Non-pigmented ciliary epithelial cell (primary cell): ENCODE results near the gene AMBRA1.

ENCODE experiments used
- DNase-seq: peaks from one replicate; pipeline ENCODE4 v3.0.0-alpha.2; 2010; ENCODE audit warnings: low read depth

AMBRA1 gene

GRCh38 chr11:46472662-46472994 is 121.2 kb downstream of the AMBRA1 start:
- DNase-seq, result no peak

GRCh38 chr11:46471943-46472661 is 121.7 kb downstream of the AMBRA1 start:
- DNase-seq, result no peak

- no peak for DNase-seq
Observed at GRCh38 chr11:46469926-46470325, 123.9 kb downstream of the AMBRA1 start.

GRCh38 chr11:46465683-46466082 is 128.1 kb downstream of the AMBRA1 start:
- no peak for DNase-seq

- DNase-seq, result no peak
Observed at GRCh38 chr11:46463701-46464421, 130.0 kb downstream of the AMBRA1 start.

- no peak for DNase-seq
Observed at GRCh38 chr11:46461461-46461927, 132.3 kb downstream of the AMBRA1 start.

- no peak for DNase-seq
Observed at GRCh38 chr11:46458491-46458890, 135.3 kb downstream of the AMBRA1 start.

- no peak for DNase-seq
Observed at GRCh38 chr11:46457659-46458424, 136.0 kb downstream of the AMBRA1 start.

- no peak for DNase-seq
Observed at GRCh38 chr11:46457021-46457420, 136.8 kb downstream of the AMBRA1 start.

GRCh38 chr11:46456269-46457001 is 137.4 kb downstream of the AMBRA1 start:
- no peak for DNase-seq

GRCh38 chr11:46455834-46456233 is 138.0 kb downstream of the AMBRA1 start:
- no peak for DNase-seq

GRCh38 chr11:46452918-46453517 is 140.8 kb downstream of the AMBRA1 start:
- DNase-seq, result no peak

- DNase-seq, result no peak
Observed at GRCh38 chr11:46451759-46452158, 142.1 kb downstream of the AMBRA1 start.

GRCh38 chr11:46450846-46451477 is 142.9 kb downstream of the AMBRA1 start:
- DNase-seq, result no peak

GRCh38 chr11:46447544-46447943 is 146.3 kb downstream of the AMBRA1 start:
- no peak for DNase-seq

GRCh38 chr11:46445920-46446771 is 147.7 kb downstream of the AMBRA1 start:
- no peak for DNase-seq

- DNase-seq, result no peak
Observed at GRCh38 chr11:46445192-46445919, 148.5 kb downstream of the AMBRA1 start.

- no peak for DNase-seq
Observed at GRCh38 chr11:46444305-46444704, 149.5 kb downstream of the AMBRA1 start.

GRCh38 chr11:46438211-46438610 is 155.6 kb downstream of the AMBRA1 start:
- DNase-seq, result no peak
